HEK293 (cell line): Measurements from ENCODE around the gene TPRG1.

Experiments
- GLI2 ChIP-seq: fragments of 450-650 bp; formaldehyde crosslinking; IDR thresholded peaks from 2 replicates; pipeline ENCODE4; 2017; ENCODE audit warnings: missing biosample characterization, missing genetic modification characterization, low read depth, borderline replicate concordance
- RBAK ChIP-seq: fragments of 450-650 bp; formaldehyde crosslinking; IDR thresholded peaks from 2 replicates; pipeline ENCODE4 v1.5.1; 2016; ENCODE audit warnings: missing biosample characterization, missing genetic modification characterization
- YY1 ChIP-seq: fragments of 450-650 bp; formaldehyde crosslinking; IDR thresholded peaks from 2 replicates; pipeline ENCODE4 v1.5.1; 2018; ENCODE audit warnings: missing biosample characterization, missing genetic modification characterization
- ZBTB1 ChIP-seq: fragments of 450-650 bp; formaldehyde crosslinking; IDR thresholded peaks from 2 replicates; pipeline ENCODE4 v1.5.1; 2016; ENCODE audit warnings: missing biosample characterization, missing genetic modification characterization
- ZNF221 ChIP-seq: fragments of 450-650 bp; formaldehyde crosslinking; IDR thresholded peaks from 2 replicates; pipeline ENCODE4 v1.5.1; 2017; ENCODE audit warnings: missing biosample characterization, missing genetic modification characterization, borderline replicate concordance
- ZNF529 ChIP-seq: fragments of 450-650 bp; formaldehyde crosslinking; IDR thresholded peaks from 2 replicates; pipeline ENCODE4 v1.5.1; 2017; ENCODE audit warnings: missing genetic modification characterization, missing biosample characterization; ENCODE audit not compliant: insufficient replicate concordance
- ZNF776 ChIP-seq: fragments of 450-650 bp; formaldehyde crosslinking; IDR thresholded peaks from 2 replicates; pipeline ENCODE4 v1.5.0; 2017; ENCODE audit warnings: missing biosample characterization, missing genetic modification characterization, borderline replicate concordance
- TF ChIP-seq, protein P1 (sequence below): fragments of 450-650 bp; formaldehyde crosslinking; IDR thresholded peaks from 2 replicates; pipeline ENCODE4 v1.5.1; 2016; ENCODE audit warnings: missing biosample characterization, missing genetic modification characterization
- TF ChIP-seq, protein P2 (sequence below): fragments of 450-650 bp; formaldehyde crosslinking; IDR thresholded peaks from 2 replicates; pipeline ENCODE4 v1.5.1; 2016; ENCODE audit warnings: missing biosample characterization, missing genetic modification characterization

DNA sequence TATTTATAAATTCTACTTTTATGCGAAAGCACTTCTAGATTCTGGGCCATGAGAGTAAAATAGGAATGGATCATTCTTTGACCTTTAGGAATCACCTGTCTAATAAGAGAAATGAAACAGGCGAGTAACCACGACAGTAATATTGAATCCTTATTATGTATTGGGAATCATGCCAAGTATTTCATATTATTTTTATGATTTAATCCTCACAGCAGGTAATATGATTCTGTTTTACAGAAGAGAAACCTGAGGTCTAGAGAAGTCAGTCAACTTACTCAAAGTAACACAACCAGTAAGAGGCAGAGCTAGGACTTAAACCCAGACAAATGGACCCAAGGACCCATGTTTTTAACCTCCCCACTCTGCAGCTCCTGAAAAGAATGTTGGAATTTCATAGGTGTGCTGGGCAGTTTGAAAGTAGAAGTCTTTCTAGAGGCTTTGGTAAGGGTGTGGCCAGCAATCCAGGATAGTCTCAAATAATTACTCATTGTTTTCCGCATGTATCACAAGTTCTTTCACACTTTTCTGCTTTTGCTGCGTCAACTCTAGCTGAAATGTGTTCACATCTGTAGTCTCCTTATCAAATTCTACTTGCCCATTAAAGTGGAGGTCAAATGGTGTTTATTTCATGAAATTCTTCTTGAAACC is 181.7 kb downstream of the TPRG1 start:
- TF ChIP-seq, protein P1, sequence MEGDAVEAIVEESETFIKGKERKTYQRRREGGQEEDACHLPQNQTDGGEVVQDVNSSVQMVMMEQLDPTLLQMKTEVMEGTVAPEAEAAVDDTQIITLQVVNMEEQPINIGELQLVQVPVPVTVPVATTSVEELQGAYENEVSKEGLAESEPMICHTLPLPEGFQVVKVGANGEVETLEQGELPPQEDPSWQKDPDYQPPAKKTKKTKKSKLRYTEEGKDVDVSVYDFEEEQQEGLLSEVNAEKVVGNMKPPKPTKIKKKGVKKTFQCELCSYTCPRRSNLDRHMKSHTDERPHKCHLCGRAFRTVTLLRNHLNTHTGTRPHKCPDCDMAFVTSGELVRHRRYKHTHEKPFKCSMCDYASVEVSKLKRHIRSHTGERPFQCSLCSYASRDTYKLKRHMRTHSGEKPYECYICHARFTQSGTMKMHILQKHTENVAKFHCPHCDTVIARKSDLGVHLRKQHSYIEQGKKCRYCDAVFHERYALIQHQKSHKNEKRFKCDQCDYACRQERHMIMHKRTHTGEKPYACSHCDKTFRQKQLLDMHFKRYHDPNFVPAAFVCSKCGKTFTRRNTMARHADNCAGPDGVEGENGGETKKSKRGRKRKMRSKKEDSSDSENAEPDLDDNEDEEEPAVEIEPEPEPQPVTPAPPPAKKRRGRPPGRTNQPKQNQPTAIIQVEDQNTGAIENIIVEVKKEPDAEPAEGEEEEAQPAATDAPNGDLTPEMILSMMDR, result no peak
- TF ChIP-seq ZNF776 (tag by site-specific recombination), result no peak
- TF ChIP-seq ZNF529 (tag by site-specific recombination), result no peak
- TF ChIP-seq GLI2 (tag by site-specific recombination), result no peak
- TF ChIP-seq ZBTB1 (tag by site-specific recombination), result no peak
- no peak for TF ChIP-seq ZNF221 (tag by site-specific recombination)
- TF ChIP-seq RBAK (tag by site-specific recombination), result no peak
- TF ChIP-seq, protein P2, sequence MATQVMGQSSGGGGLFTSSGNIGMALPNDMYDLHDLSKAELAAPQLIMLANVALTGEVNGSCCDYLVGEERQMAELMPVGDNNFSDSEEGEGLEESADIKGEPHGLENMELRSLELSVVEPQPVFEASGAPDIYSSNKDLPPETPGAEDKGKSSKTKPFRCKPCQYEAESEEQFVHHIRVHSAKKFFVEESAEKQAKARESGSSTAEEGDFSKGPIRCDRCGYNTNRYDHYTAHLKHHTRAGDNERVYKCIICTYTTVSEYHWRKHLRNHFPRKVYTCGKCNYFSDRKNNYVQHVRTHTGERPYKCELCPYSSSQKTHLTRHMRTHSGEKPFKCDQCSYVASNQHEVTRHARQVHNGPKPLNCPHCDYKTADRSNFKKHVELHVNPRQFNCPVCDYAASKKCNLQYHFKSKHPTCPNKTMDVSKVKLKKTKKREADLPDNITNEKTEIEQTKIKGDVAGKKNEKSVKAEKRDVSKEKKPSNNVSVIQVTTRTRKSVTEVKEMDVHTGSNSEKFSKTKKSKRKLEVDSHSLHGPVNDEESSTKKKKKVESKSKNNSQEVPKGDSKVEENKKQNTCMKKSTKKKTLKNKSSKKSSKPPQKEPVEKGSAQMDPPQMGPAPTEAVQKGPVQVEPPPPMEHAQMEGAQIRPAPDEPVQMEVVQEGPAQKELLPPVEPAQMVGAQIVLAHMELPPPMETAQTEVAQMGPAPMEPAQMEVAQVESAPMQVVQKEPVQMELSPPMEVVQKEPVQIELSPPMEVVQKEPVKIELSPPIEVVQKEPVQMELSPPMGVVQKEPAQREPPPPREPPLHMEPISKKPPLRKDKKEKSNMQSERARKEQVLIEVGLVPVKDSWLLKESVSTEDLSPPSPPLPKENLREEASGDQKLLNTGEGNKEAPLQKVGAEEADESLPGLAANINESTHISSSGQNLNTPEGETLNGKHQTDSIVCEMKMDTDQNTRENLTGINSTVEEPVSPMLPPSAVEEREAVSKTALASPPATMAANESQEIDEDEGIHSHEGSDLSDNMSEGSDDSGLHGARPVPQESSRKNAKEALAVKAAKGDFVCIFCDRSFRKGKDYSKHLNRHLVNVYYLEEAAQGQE (tag by site-specific recombination), result no peak
- no peak for TF ChIP-seq YY1 (tag by site-specific recombination)
